ENCODE results near the gene CCL18.

DNA sequence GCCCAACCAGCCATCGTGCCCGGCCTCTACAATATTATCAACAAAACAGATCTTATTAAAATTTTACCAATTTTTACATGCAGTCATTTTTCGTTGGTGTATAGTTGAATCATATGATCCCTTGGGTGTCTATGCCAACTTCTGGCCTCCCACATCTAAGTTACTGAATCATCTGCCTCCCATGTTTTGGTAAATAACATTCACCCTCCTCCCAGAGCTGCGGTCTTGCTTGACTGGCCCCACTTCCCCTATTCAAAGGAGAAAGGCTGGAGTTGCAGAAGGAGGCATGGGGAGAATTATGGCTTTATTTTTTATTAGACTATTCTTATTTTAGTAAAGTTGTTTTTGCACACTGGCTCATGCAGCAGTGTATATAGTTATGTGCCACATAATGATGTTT lies 27.8 kb upstream of the CCL18 start:
- TF ChIP-seq POLR2A (IDR thresholded peaks at IDR 0.05; ENCODE audit: low read depth, low read length): no peak
- TF ChIP-seq, protein P1, sequence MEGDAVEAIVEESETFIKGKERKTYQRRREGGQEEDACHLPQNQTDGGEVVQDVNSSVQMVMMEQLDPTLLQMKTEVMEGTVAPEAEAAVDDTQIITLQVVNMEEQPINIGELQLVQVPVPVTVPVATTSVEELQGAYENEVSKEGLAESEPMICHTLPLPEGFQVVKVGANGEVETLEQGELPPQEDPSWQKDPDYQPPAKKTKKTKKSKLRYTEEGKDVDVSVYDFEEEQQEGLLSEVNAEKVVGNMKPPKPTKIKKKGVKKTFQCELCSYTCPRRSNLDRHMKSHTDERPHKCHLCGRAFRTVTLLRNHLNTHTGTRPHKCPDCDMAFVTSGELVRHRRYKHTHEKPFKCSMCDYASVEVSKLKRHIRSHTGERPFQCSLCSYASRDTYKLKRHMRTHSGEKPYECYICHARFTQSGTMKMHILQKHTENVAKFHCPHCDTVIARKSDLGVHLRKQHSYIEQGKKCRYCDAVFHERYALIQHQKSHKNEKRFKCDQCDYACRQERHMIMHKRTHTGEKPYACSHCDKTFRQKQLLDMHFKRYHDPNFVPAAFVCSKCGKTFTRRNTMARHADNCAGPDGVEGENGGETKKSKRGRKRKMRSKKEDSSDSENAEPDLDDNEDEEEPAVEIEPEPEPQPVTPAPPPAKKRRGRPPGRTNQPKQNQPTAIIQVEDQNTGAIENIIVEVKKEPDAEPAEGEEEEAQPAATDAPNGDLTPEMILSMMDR (IDR thresholded peaks at IDR 0.05; ENCODE audit: extremely low read depth in 1 of 2, insufficient read depth in 1 of 2, low read depth in 1 of 2, low read length in 2 of 2): no peak
